Duodenal mucosa (tissue), 2 donors: ENCODE measurements around the gene SLC25A12.

Experiments used
- H3K27ac ChIP-seq: one replicate; pipeline ENCODE4 v1.7.0; 2013; ENCODE audit warnings: low read depth, low read length
- H3K27me3 ChIP-seq, 2 donors: one replicate each; pipeline ENCODE4 v1.7.0; 2013; ENCODE audit warnings: low read length in 2 of 2, control low read depth in 1 of 2; ENCODE audit not compliant: insufficient read depth in 2 of 2, control insufficient read depth in 1 of 2
- H3K36me3 ChIP-seq, 2 donors: one replicate each; pipeline ENCODE4 v1.7.0; 2013; ENCODE audit warnings: low read length in 2 of 2, control low read depth in 1 of 2; ENCODE audit not compliant: insufficient read depth in 2 of 2, control insufficient read depth in 1 of 2
- H3K4me1 ChIP-seq, 2 donors: one replicate each; pipeline ENCODE4 v1.7.0; 2013; ENCODE audit warnings: low read length in 2 of 2, control low read depth in 1 of 2; ENCODE audit not compliant: insufficient read depth in 2 of 2, control insufficient read depth in 1 of 2
- H3K4me3 ChIP-seq, 2 donors: one replicate each; pipeline ENCODE4 v1.7.0; 2013; ENCODE audit warnings: low read length in 2 of 2, low read depth in 1 of 2
- H3K9ac ChIP-seq, 2 donors: one replicate each; pipeline ENCODE4 v1.7.0; 2013; ENCODE audit warnings: low read length in 2 of 2, low read depth in 1 of 2
- H3K9me3 ChIP-seq, 2 donors: one replicate each; pipeline ENCODE4 v1.7.0; 2013; ENCODE audit warnings: low read length in 2 of 2, control low read depth in 1 of 2; ENCODE audit not compliant: control insufficient read depth in 1 of 2

SLC25A12 gene

DNA sequence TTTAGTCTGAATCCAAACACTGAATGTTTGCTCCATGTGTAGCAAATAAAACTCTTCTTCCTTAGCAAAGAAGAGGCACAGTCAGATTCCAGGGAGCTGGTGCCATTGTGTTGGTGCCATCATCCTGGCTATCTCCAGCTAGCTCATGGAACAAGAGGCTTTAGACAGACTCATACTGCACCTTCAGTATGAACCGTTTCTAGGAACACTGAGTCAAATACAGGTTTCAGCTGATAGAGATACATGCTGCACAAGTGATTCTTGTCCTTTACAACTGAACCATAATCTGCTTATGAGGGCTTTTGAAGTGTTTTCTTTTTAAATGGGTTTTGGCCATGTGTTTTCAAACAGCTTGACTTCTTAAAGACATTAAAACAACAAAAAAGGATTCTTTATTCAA is 148.9 kb downstream of the SLC25A12 start:
- Histone ChIP-seq H3K27ac (no peak overlapping the region), H3K36me3 (peaks cover 33 to 62% of the 10 kb centered on the region in 2 donors)

GRCh38 chr2:171742760-171743159 is 151.3 kb downstream of the SLC25A12 start:
- no peaks in the 10 kb centered on the region for H3K9me3 ChIP-seq
- no peak overlapping the region for H3K9ac ChIP-seq
- no peak overlapping the region for H3K27ac ChIP-seq
- H3K36me3 ChIP-seq, result peaks cover 38 to 57% of the 10 kb centered on the region in 2 donors
- no peaks in the 10 kb centered on the region for H3K4me1 ChIP-seq
- H3K27me3 ChIP-seq, result no peaks in the 10 kb centered on the region
- no peak overlapping the region for H3K4me3 ChIP-seq

More for the DNA sequence above, 148.9 kb downstream of the SLC25A12 start:
- no peak overlapping the region for H3K4me3 ChIP-seq
- H3K27me3 ChIP-seq, result no peaks in the 10 kb centered on the region
- H3K9ac ChIP-seq, result no peak overlapping the region
- H3K9me3 ChIP-seq, result no peaks in the 10 kb centered on the region
- H3K4me1 ChIP-seq, result no peaks in the 10 kb centered on the region

DNA sequence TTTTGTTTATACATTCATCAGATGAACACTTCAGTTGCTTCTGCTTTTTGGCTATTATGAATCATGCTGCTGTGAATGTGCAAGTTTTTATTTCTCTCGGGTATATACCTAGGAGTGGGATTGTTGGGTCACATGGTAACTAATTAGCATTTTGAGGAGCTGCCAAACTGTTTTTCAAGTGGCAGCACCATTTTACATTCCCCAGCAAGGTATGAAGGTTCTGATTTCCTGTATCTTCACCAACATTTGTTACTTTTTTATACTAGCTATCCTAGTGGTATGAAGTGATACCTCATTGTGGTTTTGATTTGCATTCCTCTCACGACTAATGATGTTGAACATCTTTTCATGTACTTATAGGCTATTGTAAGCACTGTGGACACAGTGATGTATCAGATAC is 152.9 kb downstream of the SLC25A12 start:
- H3K36me3 ChIP-seq, result peaks cover 37 to 50% of the 10 kb centered on the region in 2 donors
- no peaks in the 10 kb centered on the region for H3K4me1 ChIP-seq
- no peaks in the 10 kb centered on the region for H3K9me3 ChIP-seq
- H3K27ac ChIP-seq, result no peak overlapping the region
- H3K9ac ChIP-seq, result no peak overlapping the region
- no peaks in the 10 kb centered on the region for H3K27me3 ChIP-seq
- H3K4me3 ChIP-seq, result no peak overlapping the region

DNA sequence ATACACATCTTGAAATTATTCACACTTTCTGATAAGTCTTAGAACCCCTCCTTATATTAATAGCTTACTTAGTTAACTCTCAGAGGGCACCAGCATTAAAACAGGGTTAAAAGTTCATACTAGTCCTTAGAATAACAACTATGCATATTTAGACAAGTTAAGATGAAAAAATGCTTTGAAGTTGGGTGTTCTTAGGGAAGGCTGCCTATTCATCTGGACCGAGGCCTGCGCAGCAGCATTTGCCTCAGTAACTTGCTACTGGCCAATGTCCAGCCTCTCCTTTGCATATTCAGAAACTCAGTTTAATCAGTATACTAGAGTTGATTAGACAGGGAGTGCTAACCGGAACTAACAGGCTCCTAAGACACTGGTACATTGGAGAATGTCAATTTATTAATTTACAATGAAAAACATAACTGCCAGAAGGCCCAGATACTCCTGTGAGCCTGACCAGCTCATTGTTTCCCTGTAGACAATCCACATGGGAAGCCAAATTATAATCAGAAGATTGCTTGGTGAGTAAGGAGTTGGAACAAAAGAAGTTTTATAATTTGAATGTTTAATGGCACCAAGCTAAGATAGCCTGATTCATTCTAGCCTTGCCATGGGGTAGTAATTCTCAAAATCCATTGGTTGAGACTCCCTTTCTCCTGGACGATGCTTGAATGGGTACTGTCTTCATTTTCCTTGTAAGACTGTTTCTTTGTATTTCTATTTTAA is 157.9 kb downstream of the SLC25A12 start:
- Histone ChIP-seq H3K4me1 (no peaks in the 10 kb centered on the region), H3K36me3 (peaks cover 26 to 46% of the 10 kb centered on the region in 2 donors), H3K9ac (no peak overlapping the region), H3K27me3 (no peaks in the 10 kb centered on the region), H3K4me3 (no peak overlapping the region), H3K27ac (no peak overlapping the region), H3K9me3 (no peaks in the 10 kb centered on the region)
